HEK293 (cell line): Measurements from ENCODE around the gene AMBRA1.
A peak's percentile ranks its signal among the peaks of the same experiment; 100 is the strongest.

Experiments
- CTCF ChIA-PET: fragments of 350-600 bp; formaldehyde crosslinking; extraction: SDS; loops from one replicate; lab custom pipeline; 2021; ENCODE audit warnings: antibody characterized with exemption; lab: Yijun Ruan, JAX
- POLR2A ChIA-PET: fragments of 300-600 bp; formaldehyde crosslinking; extraction: SDS; loops from one replicate; lab custom pipeline; 2020; ENCODE audit warnings: antibody characterized with exemption, inconsistent platforms; lab: Yijun Ruan, JAX
- H3K27ac ChIP-seq: fragments of 200-500 bp; sonication (Bioruptor generic); 2 replicates; pipeline ENCODE4 v1.5.1; 2014; ENCODE audit warnings: low read depth, low read length, control low read depth, inconsistent platforms; ENCODE audit errors: extremely low read depth
- H3K36me3 ChIP-seq, 2 experiments: fragments of 200-500 bp in 1 of 2; sonication (Bioruptor generic) in 1 of 2; 1 replicate in 1 of 2; 2 replicates in 1 of 2; pipeline ENCODE4 v1.5.1; 2014 to 2017; ENCODE audit warnings: inconsistent platforms in 2 of 2, low read length in 2 of 2; ENCODE audit not compliant: control insufficient read depth in 2 of 2, insufficient read depth in 1 of 2
- H3K4me1 ChIP-seq: fragments of 200-500 bp; sonication (Bioruptor generic); 2 replicates; pipeline ENCODE4 v1.5.1; 2014; ENCODE audit warnings: mild to moderate bottlenecking, low read length, inconsistent platforms; ENCODE audit not compliant: control insufficient read depth, insufficient read depth
- H3K4me3 ChIP-seq: 2 replicates; pipeline ENCODE4 v1.5.1; 2011; ENCODE audit warnings: low read depth, mild to moderate bottlenecking, control low read depth, low read length, moderate library complexity
- H3K9me3 ChIP-seq: fragments of 200-500 bp; sonication (Bioruptor generic); 2 replicates; pipeline ENCODE4 v1.5.1; 2014; ENCODE audit warnings: low read depth, low read length, inconsistent platforms; ENCODE audit not compliant: control insufficient read depth, insufficient read depth
- EGR2 ChIP-seq: fragments of 450-650 bp; formaldehyde crosslinking; IDR thresholded peaks from 2 replicates; pipeline ENCODE4 v1.5.1; 2016; ENCODE audit warnings: low read depth, missing biosample characterization, missing genetic modification characterization
- GFI1B ChIP-seq: fragments of 450-650 bp; formaldehyde crosslinking; IDR thresholded peaks from 2 replicates; pipeline ENCODE4 v1.5.1; 2016; ENCODE audit warnings: missing biosample characterization, missing genetic modification characterization
- HOXD13 ChIP-seq: sonication (generic); formaldehyde crosslinking; IDR thresholded peaks from 2 replicates; pipeline ENCODE4 v1.8.0; 2022; ENCODE audit warnings: missing genetic modification reagents, borderline replicate concordance
- KLF9 ChIP-seq: fragments of 450-650 bp; formaldehyde crosslinking; IDR thresholded peaks from 2 replicates; pipeline ENCODE4 v1.5.1; 2016; ENCODE audit warnings: missing biosample characterization, missing genetic modification characterization, low read depth
- ZNF311 ChIP-seq: fragments of 450-650 bp; formaldehyde crosslinking; IDR thresholded peaks from 2 replicates; pipeline ENCODE4 v1.5.1; 2017; ENCODE audit warnings: missing biosample characterization, missing genetic modification characterization, borderline replicate concordance
- ZNF629 ChIP-seq: fragments of 450-650 bp; formaldehyde crosslinking; IDR thresholded peaks from 2 replicates; pipeline ENCODE4 v1.5.1; 2017; ENCODE audit warnings: missing biosample characterization, missing genetic modification characterization
- TF ChIP-seq, protein P1 (sequence below): fragments of 450-650 bp; formaldehyde crosslinking; IDR thresholded peaks from 2 replicates; pipeline ENCODE4 v1.5.1; 2016; ENCODE audit warnings: missing biosample characterization, missing genetic modification characterization
- TF ChIP-seq, protein P2 (sequence below): fragments of 450-650 bp; formaldehyde crosslinking; IDR thresholded peaks from 2 replicates; pipeline ENCODE4 v1.5.1; 2016; ENCODE audit warnings: missing biosample characterization, missing genetic modification characterization
- TF ChIP-seq, protein P3 (sequence below): fragments of 450-650 bp; formaldehyde crosslinking; IDR thresholded peaks from 2 replicates; pipeline ENCODE4 v1.5.1; 2016; ENCODE audit warnings: missing biosample characterization, missing genetic modification characterization
- TF ChIP-seq, protein P4 (sequence below): fragments of 450-650 bp; formaldehyde crosslinking; IDR thresholded peaks from 2 replicates; pipeline ENCODE4 v1.5.1; 2016; ENCODE audit warnings: missing biosample characterization, missing genetic modification characterization

AMBRA1 gene

DNA sequence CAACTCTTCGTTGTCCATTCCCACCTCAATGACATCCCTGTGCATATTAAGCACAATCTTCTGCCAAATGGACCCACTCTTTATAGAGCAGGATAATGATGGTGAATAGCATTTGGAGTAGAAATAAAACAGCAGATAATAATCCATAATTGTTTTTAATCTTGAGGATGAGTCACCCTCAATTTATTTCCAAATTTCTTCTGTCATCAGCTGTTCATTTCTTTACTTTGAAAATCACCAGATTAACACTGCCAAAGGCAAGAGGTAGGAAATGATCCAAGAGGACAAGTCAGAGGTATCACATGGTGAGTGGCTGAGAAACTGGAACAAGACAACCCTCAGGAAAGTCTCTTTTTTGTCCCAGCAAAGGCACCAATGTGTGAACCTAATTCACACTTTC lies 7.3 kb upstream of the AMBRA1 start (continued):
- no peak for TF ChIP-seq KLF9 (tag by site-specific recombination)
- no peak for TF ChIP-seq GFI1B
- TF ChIP-seq, protein P1, sequence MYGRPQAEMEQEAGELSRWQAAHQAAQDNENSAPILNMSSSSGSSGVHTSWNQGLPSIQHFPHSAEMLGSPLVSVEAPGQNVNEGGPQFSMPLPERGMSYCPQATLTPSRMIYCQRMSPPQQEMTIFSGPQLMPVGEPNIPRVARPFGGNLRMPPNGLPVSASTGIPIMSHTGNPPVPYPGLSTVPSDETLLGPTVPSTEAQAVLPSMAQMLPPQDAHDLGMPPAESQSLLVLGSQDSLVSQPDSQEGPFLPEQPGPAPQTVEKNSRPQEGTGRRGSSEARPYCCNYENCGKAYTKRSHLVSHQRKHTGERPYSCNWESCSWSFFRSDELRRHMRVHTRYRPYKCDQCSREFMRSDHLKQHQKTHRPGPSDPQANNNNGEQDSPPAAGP: no peak

DNA sequence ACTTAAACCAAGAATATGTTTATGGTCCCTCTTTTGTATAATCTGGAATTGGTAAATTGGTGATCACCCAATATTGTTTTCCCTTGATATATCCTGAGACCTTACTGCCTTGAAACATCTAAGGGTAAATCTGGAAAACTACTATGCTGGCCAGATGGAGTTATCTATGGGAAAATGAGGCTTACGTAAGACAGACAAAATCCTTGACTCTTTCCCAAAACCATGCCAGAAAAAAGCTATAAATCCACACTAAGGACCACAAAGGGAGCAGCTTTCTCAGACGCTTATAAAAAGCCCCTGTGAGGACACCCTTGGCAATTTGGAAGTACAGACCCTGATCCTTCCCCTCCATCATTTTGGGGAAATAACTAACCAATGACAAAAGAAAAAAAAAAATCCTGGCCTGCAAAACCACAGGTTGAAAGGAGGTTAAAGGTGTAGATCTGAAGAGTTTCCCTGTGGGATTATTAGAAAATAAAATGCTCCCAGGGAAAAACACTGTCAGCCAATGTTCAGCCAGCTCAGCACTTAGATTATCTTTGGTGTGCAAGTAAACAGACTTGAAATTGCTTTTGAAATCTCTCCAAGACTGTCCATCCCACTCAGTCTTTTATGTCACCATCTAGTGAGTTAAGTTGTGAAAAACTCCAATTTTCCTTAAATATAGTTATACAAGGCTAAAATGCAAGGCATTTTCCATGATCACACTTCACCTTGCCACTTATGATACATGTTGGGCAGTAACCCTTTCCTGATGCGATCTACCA lies 6.6 kb upstream of the AMBRA1 start:
- no peaks in the 10 kb centered on the region for H3K4me1 ChIP-seq
- ChIA-PET CTCF (interaction anchor here (0.5 to 0.9 kb wide), 5 partner anchors 9 to 535 kb away, joined by 3 to 4 read pairs (median 4); no protein-coding TSS in a partner anchor), POLR2A (interaction anchor here (0.6 to 1.0 kb wide), 2 partner anchors 10 to 87 kb away, joined by 3 read pairs; no protein-coding TSS in a partner anchor)
- peaks cover 0 to 6% of the 10 kb centered on the region in 2 experiments; a peak in 1 of 3 replicates for H3K36me3 ChIP-seq
- H3K4me3 ChIP-seq: no peak overlapping the region
- H3K27ac ChIP-seq: no peak overlapping the region
- no peaks in the 10 kb centered on the region for H3K9me3 ChIP-seq
- TF ChIP-seq ZNF311: no peak
- TF ChIP-seq, protein P2, sequence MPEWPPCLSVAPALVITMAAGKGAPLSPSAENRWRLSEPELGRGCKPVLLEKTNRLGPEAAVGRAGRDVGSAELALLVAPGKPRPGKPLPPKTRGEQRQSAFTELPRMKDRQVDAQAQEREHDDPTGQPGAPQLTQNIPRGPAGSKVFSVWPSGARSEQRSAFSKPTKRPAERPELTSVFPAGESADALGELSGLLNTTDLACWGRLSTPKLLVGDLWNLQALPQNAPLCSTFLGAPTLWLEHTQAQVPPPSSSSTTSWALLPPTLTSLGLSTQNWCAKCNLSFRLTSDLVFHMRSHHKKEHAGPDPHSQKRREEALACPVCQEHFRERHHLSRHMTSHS (tag by site-specific recombination): no peak

DNA sequence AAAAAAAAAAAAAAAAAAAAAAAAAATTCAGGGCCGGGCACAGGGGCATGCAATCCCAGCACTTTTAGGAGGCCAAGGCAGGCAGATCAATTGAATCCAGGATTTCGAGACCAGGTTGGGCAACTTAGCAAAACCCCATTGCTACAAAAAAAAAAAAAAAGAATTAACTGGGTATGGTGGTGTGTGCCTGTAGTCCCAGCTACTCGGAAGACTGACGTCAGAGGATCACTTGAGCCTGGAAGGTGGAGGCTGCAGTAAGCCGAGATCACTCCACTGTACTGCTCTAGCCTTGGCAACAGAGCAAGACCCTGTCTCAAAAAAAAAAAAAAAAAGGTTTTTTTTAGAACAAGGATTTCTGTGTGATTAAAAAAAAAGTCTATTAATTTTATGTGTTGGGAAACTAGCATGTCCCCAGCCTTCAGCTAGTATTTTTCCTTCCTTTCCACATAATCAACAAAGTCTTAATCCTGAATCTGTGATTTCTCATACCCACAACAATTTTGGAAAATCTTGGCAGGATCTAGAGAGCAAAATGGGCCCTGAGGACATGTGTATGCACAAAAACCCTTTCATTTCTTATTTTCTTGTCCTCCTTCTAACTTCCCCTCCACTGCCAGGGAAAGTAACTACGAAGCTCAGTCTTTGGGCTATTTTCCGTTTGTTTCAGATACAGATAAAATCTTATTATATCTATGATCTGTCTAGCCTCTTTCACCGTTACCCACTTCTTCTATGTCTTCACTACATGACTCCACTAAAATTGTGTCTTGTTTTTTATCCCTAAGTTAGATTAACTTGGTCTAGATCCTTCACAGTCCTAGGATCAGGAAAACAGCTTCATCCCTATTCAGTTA lies 5.7 kb upstream of the AMBRA1 start:
- Histone ChIP-seq H3K4me1 (no peaks in the 10 kb centered on the region), H3K9me3 (no peaks in the 10 kb centered on the region), H3K4me3 (no peak overlapping the region), H3K36me3 (peaks cover 0 to 6% of the 10 kb centered on the region in 2 experiments; a peak in 1 of 3 replicates), H3K27ac (no peak overlapping the region)
- POLR2A ChIA-PET: interaction anchor here (0.6 to 1.0 kb wide), 3 partner anchors 9 to 252 kb away, joined by 3 to 5 read pairs (median 3); no protein-coding TSS in a partner anchor
- TF ChIP-seq, protein P3, sequence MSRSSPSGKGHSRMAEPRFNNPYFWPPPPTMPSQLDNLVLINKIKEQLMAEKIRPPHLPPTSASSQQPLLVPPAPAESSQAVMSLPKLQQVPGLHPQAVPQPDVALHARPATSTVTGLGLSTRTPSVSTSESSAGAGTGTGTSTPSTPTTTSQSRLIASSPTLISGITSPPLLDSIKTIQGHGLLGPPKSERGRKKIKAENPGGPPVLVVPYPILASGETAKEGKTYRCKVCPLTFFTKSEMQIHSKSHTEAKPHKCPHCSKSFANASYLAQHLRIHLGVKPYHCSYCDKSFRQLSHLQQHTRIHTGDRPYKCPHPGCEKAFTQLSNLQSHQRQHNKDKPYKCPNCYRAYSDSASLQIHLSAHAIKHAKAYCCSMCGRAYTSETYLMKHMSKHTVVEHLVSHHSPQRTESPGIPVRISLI (tag by site-specific recombination): peak; percentile 61
- TF ChIP-seq, protein P4, sequence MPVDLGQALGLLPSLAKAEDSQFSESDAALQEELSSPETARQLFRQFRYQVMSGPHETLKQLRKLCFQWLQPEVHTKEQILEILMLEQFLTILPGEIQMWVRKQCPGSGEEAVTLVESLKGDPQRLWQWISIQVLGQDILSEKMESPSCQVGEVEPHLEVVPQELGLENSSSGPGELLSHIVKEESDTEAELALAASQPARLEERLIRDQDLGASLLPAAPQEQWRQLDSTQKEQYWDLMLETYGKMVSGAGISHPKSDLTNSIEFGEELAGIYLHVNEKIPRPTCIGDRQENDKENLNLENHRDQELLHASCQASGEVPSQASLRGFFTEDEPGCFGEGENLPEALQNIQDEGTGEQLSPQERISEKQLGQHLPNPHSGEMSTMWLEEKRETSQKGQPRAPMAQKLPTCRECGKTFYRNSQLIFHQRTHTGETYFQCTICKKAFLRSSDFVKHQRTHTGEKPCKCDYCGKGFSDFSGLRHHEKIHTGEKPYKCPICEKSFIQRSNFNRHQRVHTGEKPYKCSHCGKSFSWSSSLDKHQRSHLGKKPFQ (tag by site-specific recombination): no peak
- CTCF ChIA-PET: interaction anchor here (0.7 to 0.9 kb wide), 3 partner anchors 10 to 536 kb away, joined by 3 to 4 read pairs (median 4); no protein-coding TSS in a partner anchor

DNA sequence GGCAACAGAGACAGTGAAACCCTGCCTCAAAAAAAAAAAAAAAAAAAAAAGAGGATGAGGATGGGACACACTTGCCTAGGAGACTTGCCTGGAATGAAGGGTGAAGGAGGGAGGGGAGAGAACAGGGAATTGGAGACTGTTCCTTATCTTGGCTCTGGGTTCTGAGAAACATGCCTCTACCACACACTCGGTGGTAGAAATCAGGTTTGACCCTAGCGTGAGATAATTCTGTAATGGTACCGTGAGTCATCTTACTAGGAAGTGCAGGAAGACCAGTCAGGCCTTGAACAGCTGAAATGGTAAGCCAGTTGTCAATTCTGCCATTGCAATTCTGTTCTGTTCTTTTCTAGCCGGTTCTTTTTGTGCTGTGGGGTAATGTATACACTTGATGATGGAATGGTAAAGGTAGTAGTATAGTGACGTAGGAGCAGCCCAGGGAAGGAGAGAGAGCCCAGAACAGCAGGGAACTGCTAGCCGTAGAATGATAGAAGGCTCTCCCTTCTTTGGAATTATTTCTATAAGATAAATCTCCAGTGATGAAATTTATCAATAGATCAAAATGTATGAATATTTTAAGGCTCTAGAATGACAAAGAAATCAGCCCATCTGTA lies 3.9 kb upstream of the AMBRA1 start:
- no peaks in the 10 kb centered on the region for H3K9me3 ChIP-seq
- no peak overlapping the region for H3K4me3 ChIP-seq
- CTCF ChIA-PET: no interaction called here
- TF ChIP-seq ZNF629 (0 out of 2 replicates have a peak, but pooled peaks have one; percentile 14), EGR2 (tag by site-specific recombination) (no peak), HOXD13 (CRISPR knock-in tag) (no peak)
- TF ChIP-seq, protein P3 (tag by site-specific recombination): 0 out of 2 replicates have a peak, but pooled peaks have one; percentile 34
- TF ChIP-seq, all 188 proteins: peak for 2
- no peak overlapping the region for H3K27ac ChIP-seq
- POLR2A ChIA-PET: no interaction called here
- H3K4me1 ChIP-seq: no peaks in the 10 kb centered on the region
- no peaks in the 10 kb centered on the region for H3K36me3 ChIP-seq
